T-helper 2 cell (primary cell): ENCODE data around the gene REM1.
A peak's percentile ranks its signal among the peaks of the same experiment; 100 is the strongest.
"Not testable (repeated sequence)": the region's sequence is repeated elsewhere in the genome, so short reads cannot be mapped to it uniquely, and the experiment has no call there.

ENCODE experiments used
- DNase-seq, 5 experiments: peaks; one replicate each; pipeline versions ENCODE4 v3.0.0 to v3.0.0-alpha.2; 2012 to 2022

The REM1 gene

GRCh38 chr20:31485450-31486339 lies 10.6 kb downstream of the REM1 start:
- no peak for DNase-seq

- DNase-seq, result no peak
Measured at GRCh38 chr20:31488115-31488514, 13.0 kb downstream of the REM1 start.

- no peak for DNase-seq
Measured at GRCh38 chr20:31489152-31489551, 14.1 kb downstream of the REM1 start.

GRCh38 chr20:31490752-31491151 lies 15.7 kb downstream of the REM1 start:
- DNase-seq, result no peak

- DNase-seq, result no peak
Measured at GRCh38 chr20:31494131-31494530, 19.0 kb downstream of the REM1 start.

GRCh38 chr20:31496761-31497295 lies 21.7 kb downstream of the REM1 start:
- DNase-seq, result no peak

GRCh38 chr20:31497838-31498540 lies 22.9 kb downstream of the REM1 start:
- peak in 1 of 5 experiments; percentile 15 for DNase-seq

GRCh38 chr20:31500527-31500926 lies 25.4 kb downstream of the REM1 start:
- DNase-seq, result no peak

GRCh38 chr20:31502884-31503673 lies 28.0 kb downstream of the REM1 start:
- peak; percentile 46 to 67 (median 64) for DNase-seq

- DNase-seq, result no peak
Measured at GRCh38 chr20:31505903-31506302, 30.8 kb downstream of the REM1 start.

GRCh38 chr20:31508517-31509244 lies 33.6 kb downstream of the REM1 start:
- no peak for DNase-seq

- DNase-seq, result peak; percentile 78 to 94 (median 81)
Measured at GRCh38 chr20:31514154-31515071, 39.3 kb downstream of the REM1 start, which contains the start of gene HM13. Gene HM13, plus strand, starts transcription at chr20:31514442. Its CDS starts 110 bp downstream, at chr20:31514552.

GRCh38 chr20:31515072-31515774 lies 40.1 kb downstream of the REM1 start:
- peak in 1 of 5 experiments; percentile 30 for DNase-seq

- peak in 1 of 5 experiments; percentile 75 for DNase-seq
Measured at GRCh38 chr20:31515775-31516107, 40.7 kb downstream of the REM1 start.

- DNase-seq, result no peak
Measured at GRCh38 chr20:31516166-31516565, 41.1 kb downstream of the REM1 start.

- peak in 1 of 5 experiments; percentile 48 for DNase-seq
Measured at GRCh38 chr20:31516651-31517050, 41.6 kb downstream of the REM1 start.

GRCh38 chr20:31517373-31517772 lies 42.3 kb downstream of the REM1 start:
- no peak for DNase-seq

GRCh38 chr20:31521267-31521666 lies 46.2 kb downstream of the REM1 start:
- DNase-seq, result not testable (repeated sequence)

GRCh38 chr20:31522731-31523130 lies 47.6 kb downstream of the REM1 start:
- no peak for DNase-seq
